ENCODE data around the gene ATG7.
"Not testable (repeated sequence)": the region's sequence is repeated elsewhere in the genome, so short reads cannot be mapped to it uniquely, and the experiment has no call there.

Gene ATG7

DNA sequence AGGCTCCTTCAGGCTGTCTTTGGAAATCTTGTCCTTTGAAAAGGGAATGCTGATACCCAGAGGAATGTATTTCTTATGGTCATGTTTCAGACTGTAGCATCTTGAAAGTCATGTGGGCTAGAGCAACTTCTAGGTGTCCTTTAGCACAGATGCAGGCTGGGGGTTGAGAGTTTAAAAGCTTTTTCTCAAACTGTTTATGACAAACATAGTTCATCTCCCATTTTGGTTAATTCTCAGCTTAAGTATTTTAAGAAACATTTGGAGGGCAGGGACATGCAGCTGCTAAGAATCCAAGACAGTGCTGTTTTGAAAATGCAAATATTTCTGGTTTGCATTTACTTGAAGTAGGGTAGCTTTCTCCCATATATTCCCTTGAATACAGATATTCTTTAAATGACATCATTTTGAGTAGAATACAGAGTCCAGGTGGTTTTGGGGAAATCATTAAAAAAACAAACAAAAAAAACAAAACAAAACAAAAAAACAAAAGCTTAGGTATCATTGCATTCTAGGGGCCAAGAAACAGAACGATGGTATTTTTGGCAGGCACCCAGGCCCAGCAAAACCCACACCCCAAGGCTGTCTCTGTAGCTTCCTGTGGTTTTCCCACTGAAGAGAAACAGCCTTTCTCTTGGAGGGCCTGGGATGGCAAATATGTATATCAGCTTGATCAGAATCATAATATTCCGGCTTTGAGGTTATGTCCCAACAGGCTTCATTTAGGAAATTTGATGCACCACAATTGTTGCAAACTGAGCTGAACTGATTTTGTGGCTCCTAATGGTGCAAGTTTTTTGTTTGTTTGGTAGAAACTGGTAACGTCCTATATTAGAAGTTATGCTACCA, 120.0 kb downstream of the ATG7 start:
- no peak for DNase-seq

GRCh38 chr3:11392860-11393114, 120.6 kb downstream of the ATG7 start:
- no peak for DNase-seq

DNA sequence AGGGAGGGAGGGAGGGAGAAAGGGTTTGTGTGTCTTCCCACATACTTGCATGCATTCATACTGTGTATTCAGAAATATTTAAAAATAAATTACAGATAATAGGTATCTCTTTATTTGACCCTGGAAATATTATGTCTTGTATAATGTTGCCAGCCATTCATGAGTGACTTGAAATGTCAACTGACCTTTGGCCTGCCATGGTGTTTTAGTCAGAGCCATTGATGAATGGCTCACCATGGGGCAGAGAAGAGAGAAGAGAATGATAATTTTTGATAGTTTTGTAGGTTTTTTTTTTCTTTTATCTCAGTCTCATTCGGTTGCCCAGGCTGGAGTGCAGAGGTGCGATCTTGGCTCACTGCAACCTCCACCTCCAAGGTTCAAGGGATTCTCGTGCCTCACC, 121.2 kb downstream of the ATG7 start:
- DNase-seq: no peak

DNA sequence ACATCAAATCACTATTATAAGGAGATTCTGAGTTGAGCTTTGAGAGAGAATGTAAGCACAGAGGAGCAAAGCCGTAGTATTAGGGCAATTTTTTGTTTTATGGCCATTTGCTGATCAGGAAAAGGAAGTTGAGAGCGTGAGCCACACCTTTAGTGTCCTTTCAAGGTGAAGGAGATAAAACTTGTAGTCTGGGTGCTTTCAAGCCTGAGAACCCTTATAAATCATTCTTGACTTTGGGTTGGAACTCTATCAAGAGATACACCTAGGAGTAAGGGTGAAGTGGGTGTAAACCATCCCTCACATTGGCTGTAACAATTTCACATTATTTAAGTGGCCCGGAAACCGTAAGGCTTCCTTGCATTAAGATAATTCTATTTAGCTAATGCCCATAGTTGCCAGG, 122.2 kb downstream of the ATG7 start:
- no peak for DNase-seq

DNA sequence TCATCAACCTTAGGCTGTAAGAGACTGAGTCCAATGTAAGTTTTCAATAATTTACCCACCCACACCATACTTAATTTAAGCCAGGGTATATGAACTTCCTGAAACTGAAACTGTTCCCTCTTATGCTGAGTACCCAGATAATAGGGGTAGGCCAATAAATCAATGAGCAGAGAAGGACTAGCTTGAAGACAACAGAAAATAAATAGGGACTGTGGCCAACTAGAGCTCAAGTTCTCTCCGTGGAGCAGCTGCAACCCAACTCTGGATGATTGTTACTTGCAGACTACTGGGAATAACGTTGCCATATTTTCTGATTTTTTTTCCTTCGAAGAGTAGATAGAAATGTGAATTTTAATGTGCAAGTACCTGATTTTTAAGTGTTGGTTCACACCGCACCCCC, 128.0 kb downstream of the ATG7 start:
- no peak for DNase-seq

DNA sequence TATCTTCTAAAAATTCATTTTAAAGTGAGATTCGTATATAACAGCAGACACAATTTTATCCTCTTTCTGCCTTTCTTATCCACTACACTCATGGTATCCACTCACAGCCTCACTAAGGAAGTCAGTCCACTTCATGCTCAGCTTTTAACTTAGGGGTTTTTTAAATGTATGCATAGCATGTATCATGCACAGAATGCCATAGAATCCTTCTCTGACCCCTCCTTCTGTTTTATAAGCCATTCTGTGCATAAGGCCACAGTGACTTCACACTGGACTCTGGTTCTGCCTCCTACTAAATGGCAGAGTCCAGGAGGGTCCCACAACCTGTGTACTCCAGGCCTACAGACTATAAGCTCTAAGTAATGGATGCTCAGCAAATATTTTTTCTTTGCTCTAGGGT, 129.2 kb downstream of the ATG7 start:
- no peak for DNase-seq

- no peak for DNase-seq
Measured at GRCh38 chr3:11405323-11405722, 133.1 kb downstream of the ATG7 start.

DNA sequence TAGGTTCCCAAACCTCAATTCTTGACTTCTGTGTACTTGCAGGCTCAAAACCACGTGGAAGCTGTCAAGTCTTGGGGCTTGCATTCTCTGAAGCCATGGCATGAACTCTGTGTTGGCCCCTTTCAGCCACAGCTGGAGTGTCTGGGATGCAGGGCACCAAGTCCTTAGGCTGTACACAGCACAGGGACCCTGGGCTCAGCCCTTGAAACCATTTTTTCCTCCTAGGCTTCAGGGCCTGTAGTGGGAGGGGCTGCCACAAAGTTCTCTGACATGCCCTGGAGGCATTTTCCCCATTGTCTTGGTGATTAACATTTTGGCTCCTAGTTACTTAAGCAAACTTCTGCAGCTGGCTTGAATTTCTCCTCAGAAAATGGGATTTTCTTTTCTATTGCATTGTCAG, 135.4 kb downstream of the ATG7 start:
- no peak for DNase-seq

DNA sequence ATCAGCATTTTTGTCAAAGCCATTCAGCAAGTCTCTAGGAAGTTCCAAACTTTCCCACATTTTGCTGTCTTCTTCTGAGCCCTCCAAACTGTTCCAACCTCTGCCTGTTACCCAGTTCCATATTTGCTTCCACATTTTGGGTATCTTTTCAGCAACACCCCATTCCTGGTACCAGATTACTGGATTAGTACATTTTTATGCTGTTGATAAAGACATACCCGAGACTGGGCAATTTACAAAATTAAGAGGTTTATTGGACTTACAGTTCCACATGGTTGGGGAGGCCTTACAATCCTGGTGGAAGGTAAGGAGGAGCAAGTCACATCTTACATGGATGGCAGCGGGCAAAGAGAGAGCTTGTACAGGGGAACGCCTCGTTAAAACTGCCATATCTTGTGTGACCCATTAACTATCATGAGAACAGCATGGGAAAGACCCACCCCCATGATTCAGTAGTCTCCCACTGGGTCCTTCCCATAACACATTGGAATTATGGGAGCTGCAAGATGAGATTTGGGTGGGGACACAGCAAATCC, 136.2 kb downstream of the ATG7 start:
- not testable (repeated sequence) for DNase-seq

GRCh38 chr3:11410564-11410963, 138.4 kb downstream of the ATG7 start:
- no peak for DNase-seq

- DNase-seq: no peak
Measured at GRCh38 chr3:11411956-11412355, 139.8 kb downstream of the ATG7 start.

GRCh38 chr3:11413071-11413470, 140.9 kb downstream of the ATG7 start:
- no peak for DNase-seq

GRCh38 chr3:11415099-11415498, 142.9 kb downstream of the ATG7 start:
- DNase-seq: no peak

DNA sequence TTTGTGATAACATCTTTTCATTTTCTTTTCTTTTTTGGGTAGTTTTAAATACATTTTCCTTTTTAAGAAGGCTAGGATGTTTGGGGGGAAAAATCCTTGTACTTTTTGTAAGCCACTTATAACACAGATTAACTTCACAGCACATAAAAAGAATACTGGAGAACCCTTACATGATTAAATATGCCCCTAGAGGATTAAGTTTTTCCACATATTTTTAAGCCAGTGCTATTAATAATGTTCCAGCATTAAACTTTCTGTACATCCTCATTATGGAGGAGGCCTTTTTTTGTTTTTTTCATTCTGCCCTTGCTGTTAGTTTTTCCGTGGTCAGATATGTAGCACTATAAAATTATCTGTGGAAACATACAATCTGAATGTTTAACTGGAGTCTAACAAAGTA, 147.9 kb downstream of the ATG7 start:
- DNase-seq: no peak

GRCh38 chr3:11422291-11422690, 150.1 kb downstream of the ATG7 start:
- no peak for DNase-seq

GRCh38 chr3:11423868-11424267, 151.7 kb downstream of the ATG7 start:
- DNase-seq: no peak

DNA sequence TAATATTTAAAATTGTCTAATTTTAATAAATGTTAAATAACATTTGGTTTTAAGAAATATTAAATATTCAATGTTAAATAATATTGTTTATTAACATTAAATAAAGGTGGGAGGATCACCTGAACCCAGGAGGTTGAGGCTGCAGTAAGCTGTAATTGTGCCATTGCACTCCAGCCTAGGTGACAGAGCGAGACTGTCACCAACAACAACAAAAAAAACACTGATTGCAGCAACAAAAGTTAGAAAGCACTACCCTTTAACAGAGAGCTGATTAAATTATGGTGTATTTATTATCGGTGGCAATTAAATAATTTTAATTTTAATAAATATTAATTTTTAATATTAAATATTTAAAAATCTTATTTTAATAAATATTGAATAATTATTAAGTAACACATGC, 152.1 kb downstream of the ATG7 start:
- DNase-seq: no peak

GRCh38 chr3:11430207-11430606, 158.0 kb downstream of the ATG7 start:
- no peak for DNase-seq

GRCh38 chr3:11430624-11431023, 158.4 kb downstream of the ATG7 start:
- DNase-seq: no peak

- no peak for DNase-seq
Measured at GRCh38 chr3:11431319-11431718, 159.1 kb downstream of the ATG7 start.

DNA sequence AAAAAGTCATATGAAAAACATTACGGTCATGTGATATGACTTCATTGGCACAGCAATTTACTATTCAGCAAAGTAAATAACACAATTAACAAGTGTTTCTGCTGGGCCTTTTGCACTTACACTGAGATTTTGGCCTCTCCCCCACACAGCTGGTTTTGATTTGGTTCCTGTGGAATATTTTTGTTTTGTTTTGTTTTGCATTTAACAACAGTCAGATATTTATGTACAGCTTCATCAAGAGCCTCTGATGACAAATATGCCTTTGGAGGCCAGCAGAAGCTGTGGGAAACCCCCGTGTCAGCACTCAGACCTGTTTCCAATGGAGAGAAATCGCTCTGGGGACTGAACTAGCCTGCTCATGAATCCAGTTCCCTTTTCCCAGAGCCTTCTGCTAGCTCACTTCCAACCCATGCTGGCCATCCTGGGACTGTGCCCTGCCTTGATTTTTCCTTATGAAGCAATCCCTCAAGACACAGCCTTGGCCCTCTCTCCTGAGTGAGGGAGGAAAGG, 161.9 kb downstream of the ATG7 start:
- DNase-seq: no peak

GRCh38 chr3:11434563-11435096, 162.4 kb downstream of the ATG7 start:
- DNase-seq: no peak

DNA sequence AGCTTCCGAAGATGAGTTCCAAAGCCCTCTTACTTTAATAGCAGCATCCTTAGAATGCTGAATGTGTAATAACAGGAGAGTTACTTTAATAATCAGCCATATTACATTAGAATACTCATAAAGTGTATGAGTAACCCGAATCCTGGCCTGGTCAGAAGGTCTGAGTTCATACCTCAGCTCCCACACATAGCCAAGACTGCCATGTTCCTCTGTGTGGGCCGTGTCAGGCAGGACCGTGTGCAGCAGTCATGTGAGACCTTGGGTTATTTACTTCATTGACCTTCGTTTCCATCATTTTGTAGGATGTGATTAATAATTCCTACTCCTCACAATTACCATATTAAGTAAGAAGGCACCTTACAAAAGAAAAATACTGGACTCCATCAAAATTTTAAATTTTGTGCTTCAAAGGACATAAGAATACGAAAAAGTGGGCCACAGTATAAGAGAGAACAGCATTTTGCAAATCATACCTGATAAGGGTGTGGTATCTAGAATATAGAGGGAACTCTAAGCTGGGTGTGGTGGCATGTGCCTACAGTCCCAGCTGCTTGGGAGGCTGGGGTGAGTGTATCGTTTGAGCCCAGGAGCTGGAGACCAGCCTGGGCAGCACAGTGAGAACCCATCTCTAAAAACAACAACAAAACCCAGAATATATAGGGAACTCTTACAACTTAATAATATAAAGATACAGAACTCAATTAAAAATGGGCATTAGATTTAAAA, 163.4 kb downstream of the ATG7 start:
- DNase-seq: no peak

- DNase-seq: no peak
Measured at GRCh38 chr3:11436775-11437174, 164.6 kb downstream of the ATG7 start.

All from NCI-H446 treated with DMSO at 0.1 percent for 48 hours (cell line).